HS-27A (cell line): ENCODE measurements around the gene CAB39L.
"Not testable (repeated sequence)": the region's sequence is repeated elsewhere in the genome, so short reads cannot be mapped to it uniquely, and the experiment has no call there.

Source experiments
- DNase-seq: peaks from one replicate; pipeline ENCODE4 v3.0.0-alpha.2; 2012; ENCODE audit warnings: low read depth, missing footprints

CAB39L gene

DNA sequence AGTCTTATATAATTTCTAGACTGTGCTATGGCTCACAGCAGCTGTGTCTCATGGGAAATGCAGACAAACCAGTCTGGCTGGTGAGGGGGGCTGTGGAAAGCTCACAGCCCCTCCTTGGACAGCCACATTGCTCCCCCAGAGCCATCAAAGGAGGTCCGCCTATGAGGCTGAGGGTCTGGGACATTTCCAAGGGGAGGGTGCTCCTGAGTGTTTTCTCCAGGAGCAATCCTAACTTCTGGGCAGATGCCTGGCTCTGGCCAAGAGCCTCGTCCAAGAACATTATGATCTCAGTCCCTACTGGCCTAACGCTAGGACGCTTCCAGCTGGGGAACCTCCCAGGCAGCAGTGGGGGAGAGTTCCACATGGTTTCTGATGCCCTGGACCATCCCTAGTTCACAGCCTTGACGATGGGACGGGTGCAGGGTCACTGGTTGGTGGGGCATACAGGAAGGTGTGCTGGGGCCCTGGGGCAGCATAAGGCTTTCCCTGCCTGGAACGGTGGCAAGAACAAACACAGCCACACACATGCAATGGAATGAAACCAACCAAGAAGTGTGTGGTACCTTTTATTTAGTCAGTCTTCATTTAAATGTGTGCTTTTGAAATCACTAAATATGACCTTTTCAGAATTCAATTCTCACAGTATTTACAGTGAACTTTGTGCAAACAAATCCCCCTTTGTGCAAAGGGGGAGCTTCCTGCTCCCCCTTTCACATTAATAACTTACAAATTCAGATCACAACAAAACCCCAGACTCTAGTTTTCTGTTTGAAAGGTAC is 135.6 kb downstream of the CAB39L start:
- no peak for DNase-seq

DNA sequence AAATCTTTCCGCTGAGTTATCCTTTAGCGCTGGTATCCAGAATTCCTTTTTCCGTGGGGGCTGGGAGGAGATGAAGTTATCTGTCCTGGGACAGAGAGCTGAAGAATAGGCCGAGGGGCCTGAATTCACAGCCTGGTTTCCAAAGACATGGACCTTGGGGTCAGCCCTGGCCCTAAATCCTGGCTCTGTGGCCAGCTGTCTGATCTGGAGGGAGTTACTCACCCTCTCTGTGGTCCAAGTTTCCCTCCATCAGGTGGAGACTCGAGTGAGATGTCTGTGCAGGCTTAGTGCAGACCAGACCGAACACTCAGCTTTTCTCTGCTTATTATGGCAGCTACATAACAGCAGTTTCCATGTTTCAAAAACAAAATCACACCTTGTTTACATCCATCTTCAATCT is 136.5 kb downstream of the CAB39L start:
- no peak for DNase-seq

DNA sequence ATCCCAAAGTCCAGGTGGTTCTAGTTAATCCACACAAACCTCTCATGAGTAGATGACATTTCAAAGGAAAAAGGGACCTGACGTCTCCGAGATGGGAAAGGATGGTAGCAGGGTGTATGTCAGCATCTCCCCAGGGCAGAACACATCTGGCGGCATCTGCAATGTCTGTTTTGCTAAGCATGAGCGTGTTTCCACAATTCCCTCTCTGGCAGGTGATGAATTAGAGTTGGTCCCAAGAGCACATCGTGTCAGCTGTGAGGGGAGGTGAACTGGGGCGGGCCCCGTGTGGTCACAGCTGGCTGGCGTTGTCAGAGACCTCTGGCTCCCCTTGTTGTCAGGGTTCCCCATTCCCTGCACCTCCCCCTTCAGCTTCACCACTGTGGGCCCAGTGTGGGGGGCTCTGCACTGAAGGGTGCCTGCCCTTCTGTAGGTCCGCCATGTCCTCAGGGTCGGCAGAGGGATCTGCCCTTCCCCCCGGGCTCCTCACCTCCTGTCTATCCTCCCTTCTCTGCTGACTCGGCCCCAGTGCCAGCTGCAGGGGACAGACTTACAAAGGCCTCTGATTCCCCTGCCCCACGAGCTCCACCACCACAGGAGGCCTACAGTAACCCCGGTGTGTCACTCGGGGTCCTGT is 138.0 kb downstream of the CAB39L start:
- DNase-seq = no peak

DNA sequence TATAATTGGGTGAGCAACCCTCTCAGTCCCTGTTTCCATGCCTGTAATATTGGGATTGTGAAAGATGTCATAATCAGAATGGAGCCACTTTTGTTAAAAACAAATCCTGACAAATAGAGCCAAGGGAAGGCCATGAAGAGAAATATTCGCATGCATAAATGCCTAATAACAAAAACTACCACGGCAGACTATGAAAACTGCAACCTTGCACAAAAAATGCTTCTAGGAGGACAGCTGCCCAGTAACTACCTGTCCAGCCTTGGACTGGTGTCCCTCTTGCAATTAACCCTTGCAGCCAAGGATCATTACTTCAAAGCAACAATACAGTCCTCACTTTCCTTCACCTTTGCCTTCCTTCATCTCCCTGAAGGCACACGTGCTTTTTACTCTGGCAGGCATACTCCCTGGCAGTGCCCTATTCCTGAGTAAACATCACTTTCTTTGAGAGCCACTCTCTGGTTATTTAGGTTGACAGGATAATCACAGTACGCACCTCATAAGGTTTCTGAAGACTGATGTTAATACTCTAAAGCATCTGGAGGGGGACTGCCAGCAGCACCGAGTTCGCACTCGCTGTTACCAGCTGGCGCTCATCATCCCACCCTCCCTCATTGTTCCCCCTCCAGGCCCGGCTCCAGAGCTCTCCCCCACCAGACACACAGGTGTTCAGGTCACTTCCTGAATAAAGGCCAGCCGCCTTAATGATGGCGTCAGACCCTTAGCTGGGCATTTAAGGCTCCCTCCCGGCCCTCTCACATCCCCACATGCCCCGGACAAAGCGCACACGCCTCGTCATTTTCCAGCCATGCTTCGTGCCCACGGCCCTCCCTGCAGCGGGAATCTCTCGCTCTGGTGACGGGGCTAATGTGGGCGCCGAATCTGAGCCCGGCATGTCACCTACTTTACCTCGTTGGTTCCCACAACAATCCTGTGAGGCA is 138.8 kb downstream of the CAB39L start:
- DNase-seq = no peak

DNA sequence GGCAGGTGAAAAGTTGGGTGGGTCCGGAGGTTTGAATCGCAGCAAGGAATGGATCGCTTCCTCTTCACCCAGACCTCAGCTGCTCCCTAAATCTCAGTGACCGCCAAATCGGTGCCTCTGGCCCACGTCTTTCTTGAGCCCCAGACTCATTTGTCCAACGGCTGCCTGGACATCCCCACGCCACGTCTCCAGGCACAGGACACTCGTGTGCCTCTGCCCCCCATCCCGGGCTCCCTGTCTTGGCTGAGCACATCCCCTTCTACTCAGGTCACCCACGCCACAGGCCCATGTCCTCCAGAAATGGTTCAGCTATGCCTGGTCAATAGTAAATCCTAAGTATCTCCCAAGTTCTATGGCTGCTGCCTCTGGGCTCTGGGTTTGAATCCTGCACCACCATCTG is 139.5 kb downstream of the CAB39L start:
- DNase-seq = no peak

DNA sequence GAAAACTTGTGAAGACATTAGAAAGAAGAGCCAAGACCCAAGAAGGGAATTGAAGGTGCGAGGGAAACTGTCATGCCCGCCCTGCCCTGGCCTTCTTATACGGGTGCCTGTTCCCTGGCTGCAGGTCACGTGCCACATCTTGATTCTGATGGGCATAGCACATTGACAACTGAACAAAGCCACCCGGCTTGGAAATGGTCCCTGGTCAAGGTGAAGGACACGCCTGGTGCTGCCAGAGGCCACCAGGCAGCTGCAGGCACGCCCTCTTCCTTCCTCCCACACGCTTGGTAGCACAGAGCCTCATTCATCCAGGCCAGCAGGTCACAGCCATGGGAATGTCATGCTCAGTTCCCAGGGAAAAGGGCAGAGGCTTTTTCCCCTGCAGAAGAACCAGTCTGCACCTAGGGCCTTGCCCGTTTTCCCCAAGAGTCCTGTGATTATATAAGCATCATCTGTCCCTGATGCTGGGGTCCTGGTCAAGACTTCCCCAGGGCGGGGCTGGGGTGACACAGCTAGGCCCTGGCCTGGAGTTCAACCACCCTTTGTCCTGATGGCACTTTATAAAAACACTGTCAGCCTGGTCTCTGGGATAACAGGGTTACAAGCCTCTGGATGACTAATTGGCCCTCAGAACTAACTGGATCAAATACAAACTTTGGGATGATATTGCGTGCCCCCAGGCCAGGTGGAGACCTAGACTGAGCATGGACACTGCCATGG is 140.2 kb downstream of the CAB39L start:
- no peak for DNase-seq

DNA sequence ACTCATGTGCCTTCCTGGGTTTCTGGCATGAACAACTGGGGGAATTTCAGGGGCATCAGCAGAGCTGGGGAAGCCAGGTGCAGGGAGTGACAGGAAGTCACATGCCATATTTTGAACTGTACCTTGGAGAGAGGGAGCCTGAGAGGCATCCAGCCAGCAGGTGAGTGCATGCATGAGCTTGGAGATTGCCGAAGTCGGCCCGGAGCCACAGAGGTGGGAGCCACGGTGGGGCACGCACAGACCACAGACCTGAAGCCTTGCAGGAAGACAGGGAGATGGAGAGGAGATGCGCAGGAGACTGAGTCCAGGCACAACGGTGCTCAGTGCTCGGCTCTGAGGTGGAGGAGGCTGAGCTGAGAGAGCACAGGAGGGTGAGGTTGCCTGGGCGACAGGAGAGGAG is 141.0 kb downstream of the CAB39L start:
- DNase-seq = no peak

DNA sequence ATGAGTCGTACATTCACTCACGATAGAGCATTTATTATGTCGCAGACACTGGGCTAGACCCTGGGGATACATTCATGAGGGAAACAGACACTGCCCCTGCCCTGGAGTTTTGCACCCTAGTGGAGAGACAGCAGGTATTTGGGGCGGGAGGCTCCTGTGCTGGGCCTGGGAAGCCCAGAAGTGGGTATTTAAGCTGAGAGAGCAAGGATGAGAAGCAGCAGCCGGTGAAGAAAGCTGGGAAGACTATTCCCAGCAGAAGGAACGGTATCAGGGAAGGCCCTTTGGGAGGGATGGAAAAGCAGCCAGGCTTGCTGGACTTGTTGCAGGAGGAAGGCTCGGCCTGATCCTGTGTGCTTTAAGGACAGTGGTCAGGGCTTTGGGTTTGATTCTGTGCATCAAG is 141.6 kb downstream of the CAB39L start:
- no peak for DNase-seq

DNA sequence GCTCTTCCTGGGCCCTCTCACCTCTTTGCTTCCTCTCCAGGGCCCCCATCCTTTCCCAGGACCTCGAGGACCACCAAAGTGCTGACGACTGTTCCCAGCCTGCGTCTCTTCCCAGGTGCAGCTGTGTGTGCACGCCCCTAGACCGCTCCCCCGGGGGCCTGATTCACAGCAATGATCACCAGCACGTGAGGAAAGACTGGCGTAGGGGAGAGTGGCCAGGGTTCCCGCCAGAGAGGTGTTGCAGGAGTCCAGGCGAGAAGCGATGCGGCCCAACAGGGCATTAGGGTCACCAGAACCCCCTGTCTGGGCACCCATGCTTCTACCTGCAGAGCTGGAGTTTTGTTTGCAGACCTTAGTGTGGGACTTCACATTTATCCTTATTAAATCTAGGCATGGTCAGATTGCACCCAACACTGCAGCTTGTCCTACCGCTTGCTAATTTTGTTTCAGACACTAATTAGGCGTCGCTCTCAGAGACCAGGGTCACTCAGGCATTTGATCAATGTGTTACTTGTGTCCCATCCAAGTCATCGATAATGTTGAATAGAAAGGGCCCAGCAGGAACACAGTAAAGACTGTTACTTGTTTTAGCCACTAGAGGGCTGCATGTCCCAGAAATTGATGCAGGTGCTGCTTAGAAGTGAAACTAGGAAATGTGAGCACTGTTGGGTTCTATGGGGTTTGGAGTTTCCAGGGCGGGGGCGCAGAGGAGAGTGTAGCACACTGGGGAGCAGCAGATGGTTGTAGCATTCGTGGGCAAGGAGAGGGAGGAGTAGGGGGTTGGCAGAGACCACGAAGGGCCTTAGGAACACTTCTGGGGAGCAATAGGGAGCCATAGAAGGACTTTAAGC is 142.9 kb downstream of the CAB39L start:
- no peak for DNase-seq

DNA sequence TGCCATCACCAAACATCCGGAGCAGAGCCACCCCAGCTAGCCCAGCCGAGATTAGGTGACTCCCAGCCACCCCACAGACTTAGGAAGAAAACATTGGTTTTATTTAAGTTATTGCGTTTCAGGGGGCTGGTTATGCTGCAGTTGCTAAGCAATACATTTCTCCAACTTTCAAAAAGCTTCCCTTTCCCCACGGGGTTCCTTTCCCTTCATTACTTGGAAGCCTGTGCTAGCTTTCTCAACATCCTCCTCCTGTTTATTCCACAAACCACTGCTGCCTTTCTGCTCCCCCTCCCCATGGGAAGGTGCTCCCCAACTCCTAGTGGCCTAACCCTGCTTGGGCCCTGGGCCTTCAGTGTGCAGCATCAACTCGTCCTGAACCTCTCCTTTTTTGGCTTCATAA is 143.6 kb downstream of the CAB39L start:
- DNase-seq = no peak

DNA sequence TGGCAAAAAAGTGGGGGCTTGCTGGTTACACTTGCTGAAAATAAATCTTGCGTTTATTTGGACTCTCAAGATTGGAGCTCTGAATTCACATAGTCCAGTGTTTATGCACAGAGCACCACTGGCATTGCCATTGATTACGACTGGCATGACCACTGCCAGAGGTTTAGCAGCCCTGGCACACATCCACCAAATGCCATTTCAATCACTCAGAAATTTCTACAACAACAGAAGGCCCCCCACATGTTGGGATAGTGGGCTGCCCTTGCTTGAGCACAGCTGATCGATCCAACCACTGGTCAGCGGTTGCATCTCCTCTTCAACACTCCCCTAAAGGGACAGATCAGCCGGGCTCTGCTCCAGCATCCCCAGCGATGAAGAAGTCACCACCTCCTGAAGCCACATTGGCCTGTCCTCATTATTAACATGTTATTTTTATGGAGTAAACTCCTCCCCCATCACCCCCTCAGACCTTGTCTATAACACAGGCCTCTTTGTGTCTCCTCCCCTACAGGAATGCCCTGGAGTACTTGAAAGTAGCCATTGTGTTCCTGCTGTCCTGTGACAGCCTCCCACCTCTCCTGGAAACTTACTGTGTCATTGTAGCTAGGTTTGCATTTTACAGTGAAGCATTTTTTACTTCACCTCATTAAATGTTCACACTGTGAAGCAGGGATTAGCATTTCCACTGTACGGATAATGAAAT is 144.8 kb downstream of the CAB39L start:
- no peak for DNase-seq

DNA sequence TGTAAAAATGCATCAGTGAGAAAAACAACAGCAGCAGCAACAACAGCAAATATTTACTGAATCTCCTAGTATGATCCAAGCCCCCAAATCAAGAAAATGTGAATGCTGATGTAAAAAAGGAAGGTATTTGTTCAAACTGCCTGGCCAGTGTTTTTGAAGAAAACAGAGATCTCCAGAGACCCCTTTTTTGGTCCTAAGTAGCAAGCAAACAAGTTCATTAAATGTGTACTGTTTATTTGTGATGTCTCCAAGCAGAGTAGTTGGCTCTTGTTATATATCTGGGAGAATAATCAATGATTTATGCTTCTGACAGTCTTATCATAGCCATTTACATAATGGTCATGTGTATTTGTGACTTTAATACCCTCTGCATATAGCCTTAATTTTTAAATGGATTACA is 145.4 kb downstream of the CAB39L start:
- DNase-seq = no peak

DNA sequence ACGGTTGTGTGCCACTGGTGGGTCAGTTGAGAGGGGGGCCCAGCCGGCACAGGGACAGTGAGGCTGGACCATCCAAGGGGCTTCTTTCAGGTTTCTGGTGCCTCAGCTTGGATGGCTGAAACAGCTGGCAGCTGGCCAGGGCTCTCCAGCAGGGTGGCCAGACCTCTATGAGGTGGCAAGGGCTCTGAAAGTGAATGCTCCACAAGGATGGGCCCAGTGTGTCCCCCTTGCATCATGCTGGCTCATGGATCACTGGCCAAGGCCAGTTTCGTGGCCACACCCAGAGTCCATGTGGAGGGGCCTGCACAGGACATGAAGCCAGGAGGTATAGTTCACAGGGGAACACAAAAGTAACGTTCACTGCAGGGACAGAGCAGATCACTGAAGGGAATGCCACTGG is 146.5 kb downstream of the CAB39L start:
- no peak for DNase-seq

DNA sequence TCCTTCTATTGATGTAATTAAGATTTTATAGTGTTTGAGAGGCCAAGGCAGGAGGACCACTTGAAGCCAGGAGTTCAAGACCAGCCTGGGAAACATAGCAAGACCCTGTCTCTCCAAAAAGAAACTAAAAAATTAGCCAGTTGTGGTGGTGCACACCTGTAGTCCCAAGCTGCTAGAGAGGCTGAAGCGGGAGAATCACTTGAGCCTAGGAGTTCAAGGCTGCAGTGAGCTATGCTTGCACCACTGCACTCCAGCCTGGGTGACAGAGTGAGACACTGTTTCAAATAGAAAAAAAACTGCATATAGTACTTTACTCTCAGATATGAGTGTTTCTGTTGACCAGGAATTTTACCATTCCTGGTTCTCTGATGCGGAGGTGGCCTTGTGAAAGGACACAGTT is 147.2 kb downstream of the CAB39L start:
- DNase-seq = no peak

DNA sequence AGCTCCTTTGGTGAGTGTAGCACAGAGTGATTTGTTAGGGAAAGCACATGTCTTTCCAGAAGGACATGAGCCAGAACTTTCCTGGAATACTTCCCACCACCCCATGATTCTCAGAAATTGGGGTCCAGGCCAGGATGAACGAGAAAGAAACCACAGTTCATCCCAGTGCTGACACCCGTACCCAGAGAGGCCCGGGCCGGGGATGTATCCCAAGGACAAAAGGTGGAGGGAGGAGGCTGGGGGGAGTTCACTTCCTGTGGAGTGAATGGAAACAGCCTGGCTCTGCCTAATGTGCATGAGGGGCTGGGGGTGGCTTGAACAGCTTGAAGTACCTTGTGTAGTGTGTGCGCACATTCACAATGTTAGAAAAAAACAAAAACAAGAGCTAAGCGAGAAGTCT is 148.6 kb downstream of the CAB39L start:
- DNase-seq = no peak

DNA sequence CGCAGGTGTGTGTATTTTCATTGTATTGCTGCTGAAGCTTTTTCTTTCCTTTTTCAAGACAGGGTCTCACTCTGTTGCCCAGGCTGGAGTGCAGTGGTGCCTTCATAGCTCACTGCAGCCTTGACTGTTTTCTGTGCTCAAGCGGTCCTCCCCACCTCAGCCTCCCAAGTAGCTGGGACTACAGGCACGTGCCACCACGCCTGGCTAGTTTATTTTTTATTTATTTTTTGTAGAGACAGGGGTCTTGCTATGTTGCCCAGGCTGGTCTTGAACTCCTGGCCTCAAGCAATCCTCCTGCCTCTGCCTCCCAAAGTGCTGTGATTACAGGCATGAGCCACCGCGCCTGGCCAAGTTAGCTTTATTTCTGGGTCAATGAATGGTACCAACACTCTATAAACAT is 149.1 kb downstream of the CAB39L start:
- DNase-seq = not testable (repeated sequence)

DNA sequence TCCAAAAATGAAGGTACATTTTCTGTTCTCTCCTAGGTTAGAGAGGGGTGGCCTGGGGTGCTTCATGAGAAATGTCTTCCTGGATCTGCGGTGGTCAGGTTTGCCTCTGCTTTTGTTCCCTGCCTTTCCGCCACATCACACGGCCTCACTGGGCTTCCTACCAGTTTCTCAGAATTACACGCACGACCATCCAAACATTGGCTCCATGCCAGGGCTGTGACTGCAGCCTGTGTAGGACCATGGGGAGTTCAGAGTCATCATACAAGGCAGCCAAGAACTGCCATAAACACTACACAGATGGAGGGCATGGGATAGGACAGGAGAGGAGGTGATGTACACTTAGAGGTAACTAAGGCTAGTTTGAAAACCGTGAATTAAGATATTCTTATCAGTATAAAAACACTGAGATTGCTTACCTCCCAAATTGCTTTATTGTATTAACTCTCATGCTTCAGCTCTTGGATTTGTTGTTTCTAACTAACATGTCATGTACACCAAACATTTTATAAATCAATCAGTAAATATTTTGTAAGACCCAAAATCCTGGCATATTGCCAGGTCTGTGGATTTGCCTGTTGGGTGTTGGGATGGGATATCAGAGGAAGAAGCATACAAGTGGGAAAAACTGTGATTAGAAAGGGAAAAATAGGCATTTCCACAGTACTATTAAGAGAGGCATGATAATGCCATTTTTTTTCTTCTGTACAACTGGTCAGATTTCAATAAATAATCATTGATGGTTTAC is 150.9 kb downstream of the CAB39L start:
- DNase-seq = no peak

DNA sequence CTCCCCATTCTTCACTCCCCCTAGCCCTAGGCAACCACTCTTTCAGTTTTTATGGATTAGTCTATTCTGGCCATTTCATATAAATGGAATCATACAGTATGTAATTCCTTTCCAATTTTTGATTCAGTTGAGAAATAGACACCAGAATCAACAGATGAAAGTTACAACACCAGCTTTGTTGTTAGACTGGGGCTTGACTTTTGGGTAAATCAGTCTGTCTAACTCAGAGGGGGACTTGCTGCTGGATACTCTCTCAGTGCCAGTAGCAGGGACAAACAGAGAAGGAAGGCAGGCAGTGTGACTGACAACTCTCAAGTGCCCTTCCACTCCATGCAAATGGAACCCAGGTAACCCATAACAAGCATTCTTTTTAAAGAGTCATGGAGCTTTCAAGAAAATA is 155.4 kb downstream of the CAB39L start:
- DNase-seq = no peak

DNA sequence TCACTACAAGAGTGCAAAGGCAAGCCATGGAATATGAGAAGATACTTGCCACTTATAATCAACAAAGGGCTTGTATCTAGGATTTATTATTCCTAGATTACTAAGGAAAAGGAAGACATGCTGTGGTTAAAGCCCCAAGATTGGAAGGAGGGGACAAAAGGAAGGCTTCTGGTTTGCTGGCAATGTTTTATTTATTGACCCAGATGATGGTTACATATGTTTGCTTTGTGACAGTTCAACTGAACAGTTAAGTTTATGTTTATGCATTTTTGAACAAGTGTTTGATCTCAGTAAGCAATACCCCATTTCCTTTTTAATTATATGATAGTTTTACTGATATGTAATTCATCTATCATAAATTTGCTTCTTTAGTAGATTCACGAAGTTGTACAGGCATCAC is 155.9 kb downstream of the CAB39L start:
- DNase-seq = no peak

DNA sequence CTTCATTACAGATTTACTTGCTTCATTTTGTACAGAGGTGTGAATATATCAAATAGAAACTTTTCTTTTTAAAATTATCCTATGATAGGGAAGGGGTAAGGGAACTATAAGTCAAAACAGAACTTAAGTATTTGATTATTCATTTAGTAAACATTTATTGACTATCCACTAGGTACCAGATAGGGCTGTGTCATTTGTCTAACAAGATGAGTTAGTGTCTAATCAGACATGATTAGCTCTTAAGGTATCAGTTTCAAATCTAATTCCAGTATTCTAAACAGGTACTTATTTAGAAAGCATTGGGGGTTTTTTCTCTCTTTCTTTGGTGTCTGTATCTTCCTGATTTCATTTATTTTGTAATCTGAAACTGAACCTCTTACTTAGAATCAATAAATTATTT is 164.0 kb downstream of the CAB39L start:
- no peak for DNase-seq
